ENCODE measurements around the gene KIF5A. TPM values are rescaled to one million over a fixed set of nuclear protein-coding genes. Genes with fewer than 3 reads are reported as not detected.
A peak's percentile ranks its signal among the peaks of the same experiment; 100 is the strongest.

Gene KIF5A
- total and polyA plus RNA-seq, 2 of the 13 experiments (the other 11 are each of a cell fraction or from before 2014, with no cell fraction given): 1.6 to 11.9 TPM

DNA sequence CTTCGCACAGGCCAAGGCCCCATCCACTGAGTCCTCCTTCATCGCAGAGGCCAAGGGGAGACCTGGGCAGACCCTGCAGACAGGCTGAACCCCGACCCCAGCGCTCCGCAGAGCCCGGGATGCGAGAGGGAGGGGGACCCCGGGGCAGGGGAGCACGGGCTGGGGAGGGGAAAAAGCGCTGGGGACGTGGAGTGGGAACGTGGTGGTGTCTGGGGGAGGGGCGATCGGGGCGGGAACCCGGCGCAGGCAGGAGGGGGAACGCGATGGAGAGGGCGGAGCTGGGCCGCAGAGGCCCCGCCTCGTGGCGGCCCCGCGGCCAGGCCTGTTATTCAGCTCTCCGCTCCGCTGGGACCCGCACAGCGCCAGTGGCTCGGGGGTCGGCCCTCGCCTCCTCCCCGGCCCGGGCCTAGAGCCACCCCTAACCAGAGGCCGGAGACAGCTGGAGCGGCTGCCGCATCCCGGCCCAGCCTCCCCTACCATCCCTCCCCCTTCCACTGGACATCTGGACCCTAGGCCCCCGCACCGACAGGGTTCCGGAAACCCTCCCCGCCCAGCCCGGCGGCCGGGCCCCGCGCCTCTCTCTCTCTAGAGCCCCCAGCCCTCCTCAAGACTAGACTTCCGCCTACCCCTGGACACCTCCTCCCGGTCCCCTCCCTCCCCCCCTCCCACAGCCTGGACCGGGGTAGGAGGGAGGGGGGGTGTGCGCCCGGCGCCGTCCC lies 61.4 kb downstream of the KIF5A start, which contains the start of gene ARHGEF25 (continued):
- no peak for TF ChIP-seq JUND (CRISPR knock-in tag; IDR thresholded peaks at IDR 0.05)
- no peak for TF ChIP-seq SETDB1 (CRISPR knock-in tag; IDR thresholded peaks at IDR 0.05; ENCODE audit: borderline replicate concordance)
- TF ChIP-seq KDM2A (CRISPR knock-in tag; IDR thresholded peaks at IDR 0.05; ENCODE audit: borderline replicate concordance, low read depth): peak; percentile 56; the same call in 1 of the 2 replicates
- TF ChIP-seq KLF15 (CRISPR knock-in tag; IDR thresholded peaks at IDR 0.05; ENCODE audit: borderline replicate concordance): 0 out of 2 replicates have a peak, but pooled peaks have one; percentile 42
- TF ChIP-seq ZZZ3 (CRISPR knock-in tag; IDR thresholded peaks at IDR 0.05; ENCODE audit: borderline replicate concordance): no peak; the same call in 1 of the 2 replicates
- no peak for TF ChIP-seq TCF7L2 (IDR thresholded peaks at IDR 0.05; ENCODE audit: low read depth, low read length)
- no peak for TF ChIP-seq FIP1L1 (IDR thresholded peaks at IDR 0.05; ENCODE audit: borderline replicate concordance, insufficient read depth, low read depth, low read length)
- peak; percentile 38 for TF ChIP-seq YY1 (IDR thresholded peaks at IDR 0.05; ENCODE audit: insufficient read depth, insufficient replicate concordance, low read depth, low read length)
- no peak for TF ChIP-seq CHD4 (IDR thresholded peaks at IDR 0.05; ENCODE audit: borderline replicate concordance, low read length)
- no peak for TF ChIP-seq ZFYVE20 (CRISPR knock-in tag; IDR thresholded peaks at IDR 0.05; ENCODE audit: borderline replicate concordance, low read depth)
- TF ChIP-seq, protein P1, sequence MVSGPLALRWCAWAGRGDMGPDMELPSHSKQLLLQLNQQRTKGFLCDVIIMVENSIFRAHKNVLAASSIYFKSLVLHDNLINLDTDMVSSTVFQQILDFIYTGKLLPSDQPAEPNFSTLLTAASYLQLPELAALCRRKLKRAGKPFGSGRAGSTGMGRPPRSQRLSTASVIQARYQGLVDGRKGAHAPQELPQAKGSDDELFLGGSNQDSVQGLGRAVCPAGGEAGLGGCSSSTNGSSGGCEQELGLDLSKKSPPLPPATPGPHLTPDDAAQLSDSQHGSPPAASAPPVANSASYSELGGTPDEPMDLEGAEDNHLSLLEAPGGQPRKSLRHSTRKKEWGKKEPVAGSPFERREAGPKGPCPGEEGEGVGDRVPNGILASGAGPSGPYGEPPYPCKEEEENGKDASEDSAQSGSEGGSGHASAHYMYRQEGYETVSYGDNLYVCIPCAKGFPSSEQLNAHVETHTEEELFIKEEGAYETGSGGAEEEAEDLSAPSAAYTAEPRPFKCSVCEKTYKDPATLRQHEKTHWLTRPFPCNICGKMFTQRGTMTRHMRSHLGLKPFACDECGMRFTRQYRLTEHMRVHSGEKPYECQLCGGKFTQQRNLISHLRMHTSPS (CRISPR knock-in tag; IDR thresholded peaks at IDR 0.05; ENCODE audit: low read depth): no peak
- TF ChIP-seq HNF4A (CRISPR knock-in tag; IDR thresholded peaks at IDR 0.05): peak; percentile 45; the same call in 1 of the 2 replicates
- TF ChIP-seq, protein P2, sequence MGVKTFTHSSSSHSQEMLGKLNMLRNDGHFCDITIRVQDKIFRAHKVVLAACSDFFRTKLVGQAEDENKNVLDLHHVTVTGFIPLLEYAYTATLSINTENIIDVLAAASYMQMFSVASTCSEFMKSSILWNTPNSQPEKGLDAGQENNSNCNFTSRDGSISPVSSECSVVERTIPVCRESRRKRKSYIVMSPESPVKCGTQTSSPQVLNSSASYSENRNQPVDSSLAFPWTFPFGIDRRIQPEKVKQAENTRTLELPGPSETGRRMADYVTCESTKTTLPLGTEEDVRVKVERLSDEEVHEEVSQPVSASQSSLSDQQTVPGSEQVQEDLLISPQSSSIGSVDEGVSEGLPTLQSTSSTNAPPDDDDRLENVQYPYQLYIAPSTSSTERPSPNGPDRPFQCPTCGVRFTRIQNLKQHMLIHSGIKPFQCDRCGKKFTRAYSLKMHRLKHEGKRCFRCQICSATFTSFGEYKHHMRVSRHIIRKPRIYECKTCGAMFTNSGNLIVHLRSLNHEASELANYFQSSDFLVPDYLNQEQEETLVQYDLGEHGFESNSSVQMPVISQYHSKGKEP (CRISPR knock-in tag; IDR thresholded peaks at IDR 0.05): no peak
- TF ChIP-seq ZNF496 (CRISPR knock-in tag; IDR thresholded peaks at IDR 0.05; ENCODE audit: insufficient replicate concordance): no peak
- TF ChIP-seq, protein P3, sequence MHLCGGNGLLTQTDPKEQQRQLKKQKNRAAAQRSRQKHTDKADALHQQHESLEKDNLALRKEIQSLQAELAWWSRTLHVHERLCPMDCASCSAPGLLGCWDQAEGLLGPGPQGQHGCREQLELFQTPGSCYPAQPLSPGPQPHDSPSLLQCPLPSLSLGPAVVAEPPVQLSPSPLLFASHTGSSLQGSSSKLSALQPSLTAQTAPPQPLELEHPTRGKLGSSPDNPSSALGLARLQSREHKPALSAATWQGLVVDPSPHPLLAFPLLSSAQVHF (CRISPR knock-in tag; IDR thresholded peaks at IDR 0.05): no peak
- TF ChIP-seq HDAC6 (IDR thresholded peaks at IDR 0.05; ENCODE audit: low read depth, low read length): no peak
- no peak for TF ChIP-seq ZNF577 (CRISPR knock-in tag; IDR thresholded peaks at IDR 0.05; ENCODE audit: borderline replicate concordance, low read depth)
- TF ChIP-seq MAFG (CRISPR knock-in tag; IDR thresholded peaks at IDR 0.05): no peak
- no peak for TF ChIP-seq DNMT3B (CRISPR knock-in tag; conservative IDR thresholded peaks at IDR 0.05)
- TF ChIP-seq, protein P4, sequence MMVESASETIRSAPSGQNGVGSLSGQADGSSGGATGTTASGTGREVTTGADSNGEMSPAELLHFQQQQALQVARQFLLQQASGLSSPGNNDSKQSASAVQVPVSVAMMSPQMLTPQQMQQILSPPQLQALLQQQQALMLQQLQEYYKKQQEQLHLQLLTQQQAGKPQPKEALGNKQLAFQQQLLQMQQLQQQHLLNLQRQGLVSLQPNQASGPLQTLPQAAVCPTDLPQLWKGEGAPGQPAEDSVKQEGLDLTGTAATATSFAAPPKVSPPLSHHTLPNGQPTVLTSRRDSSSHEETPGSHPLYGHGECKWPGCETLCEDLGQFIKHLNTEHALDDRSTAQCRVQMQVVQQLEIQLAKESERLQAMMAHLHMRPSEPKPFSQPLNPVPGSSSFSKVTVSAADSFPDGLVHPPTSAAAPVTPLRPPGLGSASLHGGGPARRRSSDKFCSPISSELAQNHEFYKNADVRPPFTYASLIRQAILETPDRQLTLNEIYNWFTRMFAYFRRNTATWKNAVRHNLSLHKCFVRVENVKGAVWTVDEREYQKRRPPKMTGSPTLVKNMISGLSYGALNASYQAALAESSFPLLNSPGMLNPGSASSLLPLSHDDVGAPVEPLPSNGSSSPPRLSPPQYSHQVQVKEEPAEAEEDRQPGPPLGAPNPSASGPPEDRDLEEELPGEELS (CRISPR knock-in tag; IDR thresholded peaks at IDR 0.05): 0 out of 2 replicates have a peak, but pooled peaks have one; percentile 27
- TF ChIP-seq KLF13 (CRISPR knock-in tag; IDR thresholded peaks at IDR 0.05): no peak
- TF ChIP-seq ZFAT (CRISPR knock-in tag; conservative IDR thresholded peaks at IDR 0.05): no peak
- peak; percentile 59; the same call in 1 of the 2 replicates for TF ChIP-seq ZNF746 (CRISPR knock-in tag; IDR thresholded peaks at IDR 0.05)
- TF ChIP-seq U2AF1 (optimal IDR thresholded peaks at IDR 0.05; ENCODE audit: low read depth, low read length): no peak
